Kidney (tissue), 14 donors: ENCODE results near the gene ZNF276. TPM values are rescaled to one million over a fixed set of nuclear protein-coding genes. Genes with fewer than 3 reads are reported as not detected.

Experiments
- DNase-seq, 5 donors: peaks; one replicate each; pipeline ENCODE4 v3.0.0-alpha.2; 2013 to 2020
- FAIRE-seq: peaks from 2 replicates; lab custom pipeline; 2012; peaks lifted over from hg19 to GRCh38; lab: Jason Lieb, UNC
- H3K27ac ChIP-seq, 2 donors: one replicate each; pipeline ENCODE4 v1.7.0; 2013; ENCODE audit warnings: low read depth in 2 of 2, low read length in 2 of 2, inconsistent platforms in 1 of 2
- H3K27me3 ChIP-seq: one replicate; pipeline ENCODE4 v1.7.1; 2013; ENCODE audit warnings: low read length, inconsistent platforms; ENCODE audit not compliant: control insufficient read depth, insufficient read depth
- H3K36me3 ChIP-seq, 3 donors: one replicate each; pipeline versions ENCODE4 v1.7.0 to v1.7.1; 2013; ENCODE audit warnings: low read length in 3 of 3, control low read depth in 1 of 3, inconsistent platforms in 1 of 3; ENCODE audit not compliant: insufficient read depth in 3 of 3, control insufficient read depth in 2 of 3
- H3K4me1 ChIP-seq, 3 donors: one replicate each; pipeline versions ENCODE4 v1.7.0 to v1.7.1; 2013; ENCODE audit warnings: low read length in 3 of 3, inconsistent platforms in 1 of 3, low read depth in 1 of 3; ENCODE audit not compliant: control insufficient read depth in 2 of 3, insufficient read depth in 2 of 3
- H3K4me3 ChIP-seq, 3 donors: one replicate each; pipeline versions ENCODE4 v1.7.0 to v1.8.1; 2013; ENCODE audit warnings: low read length in 3 of 3, control low read depth in 1 of 3, inconsistent platforms in 1 of 3
- H3K9ac ChIP-seq, 3 donors: one replicate each; pipeline versions ENCODE4 v1.7.0 to v1.7.1; 2013; ENCODE audit warnings: low read length in 3 of 3, control low read depth in 1 of 3, inconsistent platforms in 1 of 3
- H3K9me3 ChIP-seq, 3 donors: one replicate each; pipeline versions ENCODE4 v1.7.0 to v1.7.1; 2013; ENCODE audit warnings: low read length in 3 of 3, control low read depth in 1 of 3, inconsistent platforms in 1 of 3; ENCODE audit not compliant: control insufficient read depth in 2 of 3, insufficient read depth in 1 of 3
- CTCF ChIP-seq: IDR thresholded peaks from 3 replicates; pipeline ENCODE4 v1.5.1; 2012; ENCODE audit warnings: mild to moderate bottlenecking, moderate library complexity, borderline replicate concordance; ENCODE audit not compliant: insufficient read depth; ENCODE audit errors: extremely low read depth
- intact Hi-C: fragments of 100-400 bp; cut with DNase I; formaldehyde crosslinking; loops from one replicate; pipeline ENCODE4 v1.11.1; 2022
- polyA plus RNA-seq: library from polyadenylated mRNA; stranded (reverse); fragments of 350-450 nt; fragmentation: Illumina TruSeq; extraction: RNeasy Lipid Tissue Mini Kit (QIAGEN cat#74804); gene quantifications from one replicate; pipeline ENCODE4 v1.2.3, GENCODE V29; 2014; ENCODE audit warnings: low read depth, low replicate concordance; ENCODE audit not compliant: insufficient read depth
- total RNA-seq: library from RNA; stranded (reverse); fragmentation: NEBNext Ultra II Directional; extraction: Animal tissue kit (Norgen Biotek cat#: 25700); gene quantifications from one replicate; pipeline ENCODE4 v1.2.1, GENCODE V29; 2021
- donor health status: control.
- donor health status: control.
- donor health status: control.
- donor health status: control.
- donor health status: control.
- donor health status: DM: yes; HTN: yes; CAD: no.
- donor health status: Normal renal cell carcinoma (clear cell type).

The ZNF276 gene
- total and polyA plus RNA-seq, 2 donors from 2014 or later = 16.4 to 35.4 TPM

- no peak overlapping the region for H3K9ac ChIP-seq
- TF ChIP-seq CTCF = no peak
- DNase-seq (no peak), FAIRE-seq (peak; percentile 49)
- H3K27me3 ChIP-seq = no peaks in the 10 kb centered on the region
- no peaks in the 10 kb centered on the region for H3K4me1 ChIP-seq
- H3K36me3 ChIP-seq = no peaks in the 10 kb centered on the region
- no peak overlapping the region for H3K4me3 ChIP-seq
- H3K9me3 ChIP-seq = no peaks in the 10 kb centered on the region
- intact Hi-C loops = no loop called here
- no peak overlapping the region for H3K27ac ChIP-seq
Observed at GRCh38 chr16:89678258-89678657, 43.1 kb upstream of the ZNF276 start.

DNA sequence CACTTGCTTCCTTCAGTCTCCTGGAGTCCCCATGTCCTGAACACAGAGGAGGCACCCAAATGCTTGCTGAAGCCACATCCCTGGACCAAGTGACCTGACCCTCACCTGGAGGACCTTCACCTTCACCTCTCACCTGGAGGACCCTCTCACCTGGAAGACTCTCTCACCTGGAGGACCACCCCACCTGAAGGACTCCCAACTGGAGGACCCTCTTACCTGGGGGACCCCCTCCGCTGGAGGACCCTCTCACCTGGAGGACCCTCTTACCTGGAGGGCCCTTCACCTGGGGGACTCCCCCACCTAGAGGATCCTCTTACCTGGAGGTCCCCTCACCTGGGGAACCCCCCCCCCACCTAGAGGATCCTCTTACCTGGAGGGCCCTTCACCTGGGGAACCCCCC lies 35.4 kb upstream of the ZNF276 start:
- no peak for FAIRE-seq

GRCh38 chr16:89686520-89687091 lies 34.7 kb upstream of the ZNF276 start, which contains the start of gene CDK10:
Gene CDK10, plus strand, starts transcription at chr16:89686689. Its CDS starts 22 bp downstream, at chr16:89686711.
- TF ChIP-seq CTCF = no peak
- Histone ChIP-seq H3K9ac (peak within 1 kb of the TSS; percentile 25 to 61 (median 49)), H3K4me3 (peak within 1 kb of the TSS; percentile 61 to 85 (median 77)), H3K27ac (peak within 1 kb of the TSS; percentile 81 to 95), H3K27me3 (no peaks in the 10 kb centered on the region), H3K9me3 (no peaks in the 10 kb centered on the region), H3K36me3 (peaks cover 3 to 17% (median 17%) of the 10 kb centered on the region in 3 donors), H3K4me1 (peaks cover 0 to 12% (median 5%) of the 10 kb centered on the region in 3 donors)
- DNase-seq (peak; percentile 93 to 97 (median 95)), FAIRE-seq (no peak)
- intact Hi-C loops = no loop called here

More for the DNA sequence above, 35.4 kb upstream of the ZNF276 start:
- Histone ChIP-seq H3K9ac (no peak overlapping the region), H3K4me3 (peak overlapping the region in 1 of 3 donors; percentile 85), H3K4me1 (peaks cover 0 to 12% (median 5%) of the 10 kb centered on the region in 3 donors), H3K36me3 (peaks cover 0 to 13% (median 12%) of the 10 kb centered on the region in 3 donors), H3K9me3 (no peaks in the 10 kb centered on the region), H3K27me3 (no peaks in the 10 kb centered on the region), H3K27ac (no peak overlapping the region)
- TF ChIP-seq CTCF = no peak
- intact Hi-C loops = no loop called here
- no peak for DNase-seq
